RWPE2 (cell line): ENCODE measurements around the gene IFNE.

ENCODE experiments used
- ATAC-seq: fragments of 200-7000 bp; cut with Tn5 transposase; 3 replicates; pipeline ENCODE4 v1.9.1; 2021; ENCODE audit warnings: low read depth
- DNase-seq: peaks from one replicate; pipeline ENCODE4 v3.0.0-alpha.2; 2020; ENCODE audit warnings: low spot score
- H3K27ac ChIP-seq: fragments of 450-650 bp; 2 replicates; pipeline ENCODE4 v1.5.1; 2017; ENCODE audit warnings: mild to moderate bottlenecking; ENCODE audit not compliant: poor library complexity, severe bottlenecking
- H3K27me3 ChIP-seq: fragments of 250-450 bp; sonication (Bioruptor Pico); 2 replicates; pipeline ENCODE4 v1.5.1; 2021; ENCODE audit warnings: mild to moderate bottlenecking, moderate library complexity; ENCODE audit not compliant: insufficient read depth, poor library complexity, severe bottlenecking
- H3K36me3 ChIP-seq: fragments of 250-450 bp; sonication (Bioruptor Pico); 2 replicates; pipeline ENCODE4 v1.5.1; 2020; ENCODE audit warnings: low read depth, mild to moderate bottlenecking, moderate library complexity
- H3K4me1 ChIP-seq: fragments of 250-450 bp; sonication (Bioruptor Pico); 2 replicates; pipeline ENCODE4 v1.5.1; 2021; ENCODE audit warnings: mild to moderate bottlenecking, moderate library complexity; ENCODE audit not compliant: insufficient read depth, poor library complexity, severe bottlenecking
- H3K4me3 ChIP-seq: fragments of 250-450 bp; sonication (Bioruptor Pico); 2 replicates; pipeline ENCODE4 v1.5.1; 2021; ENCODE audit warnings: mild to moderate bottlenecking, moderate library complexity; ENCODE audit not compliant: severe bottlenecking
- H3K9me3 ChIP-seq: fragments of 250-450 bp; sonication (Bioruptor Pico); 2 replicates; pipeline ENCODE4 v1.5.1; 2021; ENCODE audit warnings: mild to moderate bottlenecking, moderate library complexity; ENCODE audit not compliant: severe bottlenecking
- TF ChIP-seq, protein P1 (sequence below): fragments of 450-650 bp; IDR thresholded peaks from one replicate; pipeline ENCODE4 v1.5.1; 2017; ENCODE audit warnings: mild to moderate bottlenecking, moderate library complexity; ENCODE audit not compliant: poor library complexity, severe bottlenecking

Gene IFNE

DNA sequence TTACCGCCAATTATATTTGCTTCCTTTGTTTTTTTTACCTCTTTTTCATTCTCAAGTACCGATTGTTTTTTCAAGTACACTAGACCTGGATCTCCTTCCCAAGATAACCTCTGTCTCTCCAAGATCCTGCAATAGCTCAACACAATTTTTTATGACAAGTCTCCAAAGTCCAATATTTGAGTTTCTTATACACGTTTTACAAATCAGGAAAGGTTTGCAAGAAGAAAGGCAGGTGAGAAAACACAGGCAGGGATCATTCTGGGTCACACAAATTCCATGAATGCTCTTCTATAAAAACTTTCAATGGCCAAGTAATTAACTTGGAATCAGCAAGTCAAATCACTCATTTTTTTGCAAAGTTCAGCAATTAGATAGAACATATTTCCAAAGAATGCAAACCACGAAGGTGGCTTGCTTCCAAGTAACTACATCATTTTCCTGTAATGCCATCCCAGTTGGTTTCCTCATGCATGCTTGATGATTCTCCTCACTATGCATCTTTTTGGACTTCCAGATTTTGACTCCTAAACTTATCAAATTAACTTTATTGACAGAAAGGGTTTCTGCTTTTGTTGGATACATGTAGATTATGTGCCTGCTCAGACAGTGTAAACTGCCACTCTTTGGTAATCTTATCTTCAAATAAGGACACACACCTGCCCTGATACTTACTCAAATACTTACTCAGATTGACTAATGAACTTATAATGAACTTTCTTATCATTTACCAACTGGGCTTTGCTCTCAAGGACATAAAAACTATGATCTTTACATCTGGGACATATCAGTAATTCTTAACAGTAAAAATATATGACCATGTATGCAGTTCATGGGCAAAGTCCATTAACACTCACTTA, 24.7 kb upstream of the IFNE start:
- DNase-seq: no peak
- no peak overlapping the region for H3K4me3 ChIP-seq
- peaks cover 23% of the 10 kb centered on the region for H3K36me3 ChIP-seq
- H3K4me1 ChIP-seq: peaks cover 67% of the 10 kb centered on the region
- peak overlapping the region; percentile 84 for H3K27ac ChIP-seq
- ATAC-seq: peak; percentile 38
- TF ChIP-seq, protein P1, sequence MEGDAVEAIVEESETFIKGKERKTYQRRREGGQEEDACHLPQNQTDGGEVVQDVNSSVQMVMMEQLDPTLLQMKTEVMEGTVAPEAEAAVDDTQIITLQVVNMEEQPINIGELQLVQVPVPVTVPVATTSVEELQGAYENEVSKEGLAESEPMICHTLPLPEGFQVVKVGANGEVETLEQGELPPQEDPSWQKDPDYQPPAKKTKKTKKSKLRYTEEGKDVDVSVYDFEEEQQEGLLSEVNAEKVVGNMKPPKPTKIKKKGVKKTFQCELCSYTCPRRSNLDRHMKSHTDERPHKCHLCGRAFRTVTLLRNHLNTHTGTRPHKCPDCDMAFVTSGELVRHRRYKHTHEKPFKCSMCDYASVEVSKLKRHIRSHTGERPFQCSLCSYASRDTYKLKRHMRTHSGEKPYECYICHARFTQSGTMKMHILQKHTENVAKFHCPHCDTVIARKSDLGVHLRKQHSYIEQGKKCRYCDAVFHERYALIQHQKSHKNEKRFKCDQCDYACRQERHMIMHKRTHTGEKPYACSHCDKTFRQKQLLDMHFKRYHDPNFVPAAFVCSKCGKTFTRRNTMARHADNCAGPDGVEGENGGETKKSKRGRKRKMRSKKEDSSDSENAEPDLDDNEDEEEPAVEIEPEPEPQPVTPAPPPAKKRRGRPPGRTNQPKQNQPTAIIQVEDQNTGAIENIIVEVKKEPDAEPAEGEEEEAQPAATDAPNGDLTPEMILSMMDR: no peak
- H3K9me3 ChIP-seq: no peaks in the 10 kb centered on the region
- H3K27me3 ChIP-seq: no peaks in the 10 kb centered on the region

DNA sequence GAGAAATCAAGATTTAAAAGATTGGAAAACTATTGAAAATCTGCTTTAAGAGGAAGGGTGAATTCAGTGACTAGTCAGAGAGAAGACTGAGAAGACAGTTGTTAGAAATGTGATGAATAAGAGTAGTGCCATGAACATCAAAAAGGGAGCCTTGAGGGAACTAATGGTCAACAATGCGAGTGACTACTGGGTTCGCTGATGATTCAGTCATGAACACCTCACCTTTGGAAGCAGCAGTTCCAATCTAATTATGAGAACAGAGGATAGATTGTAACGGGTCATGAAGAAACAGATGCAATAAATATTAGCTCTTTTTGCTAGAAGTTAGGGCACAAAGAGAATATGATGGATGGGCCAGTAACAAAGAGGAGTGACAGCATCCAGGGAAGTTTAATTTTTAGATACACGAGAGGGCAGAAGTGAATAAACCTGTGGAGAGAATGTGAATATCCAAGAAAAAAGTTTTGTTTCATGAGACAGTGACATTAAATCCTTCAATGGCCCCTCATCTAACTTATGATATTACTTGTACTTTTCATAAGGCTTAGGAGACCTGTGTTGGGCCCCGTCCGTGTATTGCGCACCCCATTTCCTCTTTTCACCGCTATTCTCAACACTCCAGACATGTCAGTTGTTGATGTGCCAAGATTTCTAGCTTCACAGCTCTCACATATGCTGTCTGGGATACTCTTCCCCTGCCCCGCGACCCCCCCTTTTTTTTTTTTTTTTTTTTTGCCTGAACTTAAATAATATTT, 23.5 kb upstream of the IFNE start:
- TF ChIP-seq, protein P1: no peak
- Histone ChIP-seq H3K4me3 (no peak overlapping the region), H3K27ac (peak overlapping the region; percentile 84), H3K4me1 (peaks cover 55% of the 10 kb centered on the region), H3K27me3 (no peaks in the 10 kb centered on the region), H3K36me3 (peaks cover 11% of the 10 kb centered on the region), H3K9me3 (no peaks in the 10 kb centered on the region)
- ATAC-seq: peak; percentile 26
- no peak for DNase-seq

DNA sequence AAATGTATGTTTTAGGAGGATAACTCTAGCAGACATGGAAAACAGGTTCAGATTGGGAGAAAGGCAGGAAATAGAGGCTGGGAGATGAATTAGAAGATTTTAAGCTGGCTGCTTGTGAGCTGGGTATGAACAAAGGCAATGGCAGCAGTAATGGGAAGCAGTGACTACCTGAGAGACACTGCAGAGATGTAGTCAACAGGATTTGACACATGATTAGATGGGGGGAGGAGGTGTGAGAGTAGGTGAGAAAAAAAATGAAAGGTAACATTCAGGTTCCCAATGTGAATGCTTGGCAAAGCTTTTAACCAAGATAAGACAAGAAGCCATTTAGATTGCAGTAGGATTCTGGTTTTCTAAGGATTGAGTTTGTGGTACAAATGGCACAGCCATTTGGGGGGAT, 22.8 kb upstream of the IFNE start:
- no peak overlapping the region for H3K4me3 ChIP-seq
- H3K27me3 ChIP-seq: no peaks in the 10 kb centered on the region
- DNase-seq (no peak), ATAC-seq (no peak)
- TF ChIP-seq, protein P1: no peak
- peaks cover 4% of the 10 kb centered on the region for H3K36me3 ChIP-seq
- H3K9me3 ChIP-seq: no peaks in the 10 kb centered on the region
- H3K4me1 ChIP-seq: peaks cover 47% of the 10 kb centered on the region
- peak overlapping the region; percentile 84 for H3K27ac ChIP-seq

DNA sequence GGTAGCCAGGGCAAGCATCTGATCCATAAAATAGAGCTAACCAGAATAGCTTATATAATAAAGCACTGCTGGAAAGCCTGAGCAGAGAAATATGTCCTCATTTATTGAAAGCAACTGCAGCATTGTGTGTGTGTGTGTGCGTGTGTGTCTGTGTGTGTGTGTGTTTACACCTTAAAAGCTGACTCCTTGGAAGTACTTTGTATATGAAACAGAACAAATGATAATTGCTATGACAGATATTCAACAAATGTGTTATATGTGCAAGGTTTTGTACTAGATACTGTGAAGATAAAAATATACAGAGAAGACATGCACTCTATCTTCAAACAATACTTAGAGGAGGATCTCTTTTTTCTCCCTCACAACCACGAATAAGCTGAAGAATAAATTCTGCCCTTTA, 22.0 kb upstream of the IFNE start:
- H3K36me3 ChIP-seq: no peaks in the 10 kb centered on the region
- H3K27me3 ChIP-seq: no peaks in the 10 kb centered on the region
- DNase-seq: no peak
- no peak for ATAC-seq
- no peak overlapping the region for H3K4me3 ChIP-seq
- H3K27ac ChIP-seq: peak overlapping the region; percentile 84
- TF ChIP-seq, protein P1: no peak
- H3K9me3 ChIP-seq: no peaks in the 10 kb centered on the region
- peaks cover 40% of the 10 kb centered on the region for H3K4me1 ChIP-seq
